Neural cell (in vitro differentiated cells): Measurements from ENCODE around the gene DIP2C. TPM values are rescaled to one million over a fixed set of nuclear protein-coding genes. Genes with fewer than 3 reads are reported as not detected.

Experiments used
- H2AFZ ChIP-seq: fragments of 200-600, 300-800 bp; sonication (generic), shearing (Covaris generic); 2 replicates; pipeline ENCODE4 v1.6.0; 2014; ENCODE audit warnings: low read depth, mild to moderate bottlenecking, antibody characterized with exemption, low read length, moderate library complexity
- H3F3A ChIP-seq: fragments of 200-600 bp; shearing (Covaris generic); 2 replicates; pipeline ENCODE4 v1.6.1; 2016; ENCODE audit warnings: mild to moderate bottlenecking, moderate library complexity, mixed read lengths, antibody characterized with exemption, low read length; ENCODE audit not compliant: insufficient read depth, poor library complexity, severe bottlenecking
- H3K27ac ChIP-seq: fragments of 200-600, 300-800 bp; sonication (generic), shearing (Covaris generic); 2 replicates; pipeline ENCODE4 v1.5.1; 2014; ENCODE audit warnings: mild to moderate bottlenecking, low read length, moderate library complexity
- H3K27me3 ChIP-seq: fragments of 300-800, 200-600 bp; sonication (generic), shearing (Covaris generic); 2 replicates; pipeline ENCODE4 v1.6.0; 2014; ENCODE audit warnings: mild to moderate bottlenecking, low read depth, low read length, moderate library complexity; ENCODE audit not compliant: insufficient read depth
- H3K36me3 ChIP-seq: fragments of 300-800, 200-600 bp; sonication (generic), shearing (Covaris generic); 2 replicates; pipeline ENCODE4 v1.5.1; 2014; ENCODE audit warnings: mild to moderate bottlenecking, antibody characterized with exemption, low read length, moderate library complexity; ENCODE audit not compliant: insufficient read depth
- H3K4me2 ChIP-seq: fragments of 300-800, 200-600 bp; sonication (generic), shearing (Covaris generic); 2 replicates; pipeline ENCODE4 v1.6.0; 2014; ENCODE audit warnings: mild to moderate bottlenecking, low read length
- H3K4me3 ChIP-seq: fragments of 300-800, 200-600 bp; sonication (generic), shearing (Covaris generic); 2 replicates; pipeline ENCODE4 v1.5.1; 2014; ENCODE audit warnings: mild to moderate bottlenecking, low read length, moderate library complexity
- H3K79me2 ChIP-seq: fragments of 200-600 bp; shearing (Covaris generic); replicated peaks from 2 replicates; pipeline ENCODE4 v1.6.0; 2014; ENCODE audit warnings: mild to moderate bottlenecking, low read length, moderate library complexity; ENCODE audit not compliant: insufficient read depth
- H3K9ac ChIP-seq: fragments of 300-800, 200-600 bp; sonication (generic), shearing (Covaris generic); 2 replicates; pipeline ENCODE4 v1.6.1; 2016; ENCODE audit warnings: mild to moderate bottlenecking, low read length, mixed read lengths
- H3K9me2 ChIP-seq: fragments of 200-600 bp; shearing (Covaris generic); 2 replicates; pipeline ENCODE4 v1.6.1; 2016; ENCODE audit warnings: mild to moderate bottlenecking, low read length, mixed read lengths; ENCODE audit not compliant: insufficient read depth
- H3K9me3 ChIP-seq: fragments of 200-600, 300-800 bp; sonication (generic), shearing (Covaris generic); 2 replicates; pipeline ENCODE4 v1.6.1; 2016; ENCODE audit warnings: mild to moderate bottlenecking, mixed run types, low read length, moderate library complexity, mixed read lengths
- H4K20me1 ChIP-seq: fragments of 200-600 bp; shearing (Covaris generic); 2 replicates; pipeline ENCODE4 v1.6.1; 2016; ENCODE audit warnings: mild to moderate bottlenecking, mixed run types; ENCODE audit not compliant: insufficient read depth
- EP300 ChIP-seq: fragments of 450-650 bp; conservative IDR thresholded peaks from 2 replicates; pipeline ENCODE4 v1.6.1; 2014; ENCODE audit warnings: antibody characterized with exemption, mild to moderate bottlenecking, moderate library complexity; ENCODE audit not compliant: poor library complexity, severe bottlenecking
- EZH2 ChIP-seq: fragments of 200-600, 300-800 bp; shearing (Covaris generic), sonication (generic); IDR thresholded peaks from 2 replicates; pipeline ENCODE4 v1.6.1; 2014; ENCODE audit warnings: antibody characterized with exemption, low read length, borderline replicate concordance, mild to moderate bottlenecking; ENCODE audit not compliant: insufficient read depth, poor library complexity, severe bottlenecking
- MXI1 ChIP-seq: fragments of 450-650 bp; conservative IDR thresholded peaks from 2 replicates; pipeline ENCODE4 v1.6.1; 2014; ENCODE audit warnings: antibody characterized with exemption, mild to moderate bottlenecking; ENCODE audit not compliant: poor library complexity, severe bottlenecking
- POLR2AphosphoS5 ChIP-seq: IDR thresholded peaks from 2 replicates; pipeline ENCODE4 v1.6.1; 2012
- RAD21 ChIP-seq: fragments of 450-650 bp; conservative IDR thresholded peaks from 2 replicates; pipeline ENCODE4 v1.6.1; 2014; ENCODE audit warnings: antibody characterized with exemption, mild to moderate bottlenecking, moderate library complexity
- REST ChIP-seq: IDR thresholded peaks from 2 replicates; pipeline ENCODE4 v1.6.1; 2012; ENCODE audit warnings: borderline replicate concordance
- SMC3 ChIP-seq: fragments of 450-650 bp; conservative IDR thresholded peaks from 2 replicates; pipeline ENCODE4 v1.6.1; 2014; ENCODE audit warnings: antibody characterized with exemption, mild to moderate bottlenecking, moderate library complexity; ENCODE audit not compliant: poor library complexity
- TAF1 ChIP-seq: IDR thresholded peaks from 2 replicates; pipeline ENCODE4 v1.6.1; 2012; ENCODE audit warnings: low read depth
- polyA plus RNA-seq: library from polyadenylated mRNA; depleted of rRNA; stranded (reverse); fragments of >200 nt; gene quantifications from 2 replicates; pipeline ENCODE4 v1.2.3, GENCODE V29; 2014
- TF ChIP-seq, protein P1 (sequence below): fragments of 450-650 bp; IDR thresholded peaks from 2 replicates; pipeline ENCODE4 v1.5.1; 2014; ENCODE audit warnings: antibody characterized with exemption, mild to moderate bottlenecking, moderate library complexity; ENCODE audit not compliant: poor library complexity, severe bottlenecking

The DIP2C gene
- polyA plus RNA-seq, 1 donor from 2014 or later: 24.1 TPM

DNA sequence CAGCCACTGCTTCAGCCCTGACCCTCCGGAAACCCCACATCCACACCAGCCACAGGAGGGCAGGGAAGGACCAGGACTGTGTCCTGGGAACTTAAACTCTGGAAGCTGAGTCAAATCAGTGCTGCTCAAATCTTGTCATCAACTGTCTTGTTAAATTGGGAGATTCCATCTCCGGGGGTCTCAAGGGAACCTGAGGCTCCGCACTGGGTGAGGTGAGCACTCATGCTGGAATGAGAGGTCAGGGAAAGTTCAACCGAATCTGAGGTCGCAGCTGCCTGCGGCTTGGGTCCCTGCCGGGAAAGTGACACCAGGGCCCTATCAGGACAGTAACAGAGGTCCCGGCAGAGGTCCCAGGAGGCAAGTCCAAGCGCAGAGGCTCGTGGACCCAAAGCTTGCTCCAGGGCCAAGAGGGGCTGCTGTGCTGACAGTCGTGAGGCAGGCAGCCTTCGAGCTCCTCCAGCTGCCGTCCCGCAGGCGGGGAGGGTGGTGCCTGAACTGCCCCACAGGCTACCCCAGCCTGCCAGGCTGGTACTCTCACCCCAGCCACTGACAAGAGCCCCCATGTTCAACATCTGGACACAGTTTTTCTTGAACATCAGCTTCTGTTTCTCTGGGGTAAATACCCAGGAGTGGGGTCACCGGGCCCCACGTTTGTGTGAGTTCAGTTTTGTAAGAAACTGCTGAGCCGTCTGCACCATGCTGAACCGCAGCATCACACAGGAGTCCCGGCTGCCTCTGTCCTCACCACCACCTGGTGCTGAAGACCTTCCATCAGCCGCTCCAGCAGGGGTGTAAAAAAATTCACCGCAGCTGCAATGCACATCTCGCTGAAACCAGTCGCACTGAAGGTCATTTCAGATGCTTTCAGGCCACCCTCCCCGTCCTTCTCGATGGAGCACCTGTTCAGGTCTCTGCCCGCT lies 101.0 kb downstream of the DIP2C start:
- H3K9me3 ChIP-seq: no peaks in the 10 kb centered on the region
- H3F3A ChIP-seq: no peaks in the 10 kb centered on the region
- H3K4me2 ChIP-seq: no peak overlapping the region
- no peaks in the 10 kb centered on the region for H3K27me3 ChIP-seq
- H3K4me3 ChIP-seq: no peak overlapping the region
- no peak overlapping the region for H3K27ac ChIP-seq
- peaks cover 76% of the 10 kb centered on the region for H3K79me2 ChIP-seq
- H3K36me3 ChIP-seq: no peaks in the 10 kb centered on the region
- H4K20me1 ChIP-seq: peaks cover 11% of the 10 kb centered on the region
- TF ChIP-seq, protein P1, sequence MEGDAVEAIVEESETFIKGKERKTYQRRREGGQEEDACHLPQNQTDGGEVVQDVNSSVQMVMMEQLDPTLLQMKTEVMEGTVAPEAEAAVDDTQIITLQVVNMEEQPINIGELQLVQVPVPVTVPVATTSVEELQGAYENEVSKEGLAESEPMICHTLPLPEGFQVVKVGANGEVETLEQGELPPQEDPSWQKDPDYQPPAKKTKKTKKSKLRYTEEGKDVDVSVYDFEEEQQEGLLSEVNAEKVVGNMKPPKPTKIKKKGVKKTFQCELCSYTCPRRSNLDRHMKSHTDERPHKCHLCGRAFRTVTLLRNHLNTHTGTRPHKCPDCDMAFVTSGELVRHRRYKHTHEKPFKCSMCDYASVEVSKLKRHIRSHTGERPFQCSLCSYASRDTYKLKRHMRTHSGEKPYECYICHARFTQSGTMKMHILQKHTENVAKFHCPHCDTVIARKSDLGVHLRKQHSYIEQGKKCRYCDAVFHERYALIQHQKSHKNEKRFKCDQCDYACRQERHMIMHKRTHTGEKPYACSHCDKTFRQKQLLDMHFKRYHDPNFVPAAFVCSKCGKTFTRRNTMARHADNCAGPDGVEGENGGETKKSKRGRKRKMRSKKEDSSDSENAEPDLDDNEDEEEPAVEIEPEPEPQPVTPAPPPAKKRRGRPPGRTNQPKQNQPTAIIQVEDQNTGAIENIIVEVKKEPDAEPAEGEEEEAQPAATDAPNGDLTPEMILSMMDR: no peak
- TF ChIP-seq EP300 (no peak), TAF1 (no peak), EZH2 (no peak)
- H3K9ac ChIP-seq: no peak overlapping the region
- H2AFZ ChIP-seq: no peak overlapping the region
- no peaks in the 10 kb centered on the region for H3K9me2 ChIP-seq

GRCh38 chr10:586716-587115 lies 102.8 kb downstream of the DIP2C start:
- Histone ChIP-seq H3K27me3 (no peaks in the 10 kb centered on the region), H3K4me2 (no peak overlapping the region), H3K4me3 (no peak overlapping the region), H3K27ac (no peak overlapping the region), H4K20me1 (peaks cover 21% of the 10 kb centered on the region), H3F3A (no peaks in the 10 kb centered on the region), H3K36me3 (no peaks in the 10 kb centered on the region), H2AFZ (no peak overlapping the region), H3K9ac (no peak overlapping the region), H3K9me2 (no peaks in the 10 kb centered on the region), H3K9me3 (no peaks in the 10 kb centered on the region), H3K79me2 (peaks cover 75% of the 10 kb centered on the region)
- no peak for TF ChIP-seq EZH2
- TF ChIP-seq MXI1: no peak
- no peak for TF ChIP-seq SMC3
- no peak for TF ChIP-seq EP300
- TF ChIP-seq, protein P1: no peak
- TF ChIP-seq RAD21: no peak
- no peak for TF ChIP-seq REST
- no peak for TF ChIP-seq POLR2AphosphoS5
- no peak for TF ChIP-seq TAF1
